ENCODE results near the gene GALNT11.

GRCh38 chr7:152144557-152145245 is 119.2 kb downstream of the GALNT11 start:
- TF ChIP-seq POLR2A (IDR thresholded peaks at IDR 0.05; ENCODE audit: low read depth, low read length), result no peak
- no peak for TF ChIP-seq POLR2AphosphoS5 (IDR thresholded peaks at IDR 0.05; ENCODE audit: low read depth, low read length)

Measured in GM12891 (cell line).